MCF 10A (cell line): ENCODE measurements around the gene LRP4. TPM values are rescaled to one million over a fixed set of nuclear protein-coding genes. Genes with fewer than 3 reads are reported as not detected.

ENCODE experiments used
- BruUV-seq: library from RNA; stranded (reverse); fragments of 400-500 nt; replicated peaks from 2 replicates; lab custom pipeline; 2021; lab: Mats Ljungman, UMichigan
- CTCF ChIA-PET: fragments of 300-600 bp; sonication (Branson Sonifier 250); formaldehyde crosslinking; extraction: SDS; loops from one replicate; lab custom pipeline; 2021; ENCODE audit warnings: antibody characterized with exemption, inconsistent platforms; lab: Yijun Ruan, JAX
- POLR2A ChIA-PET: fragments of 300-600, 350-650 bp; sonication (Branson Sonifier 250); formaldehyde crosslinking; extraction: SDS; loops from one replicate; lab custom pipeline; 2020; ENCODE audit warnings: antibody characterized with exemption, inconsistent platforms; lab: Yijun Ruan, JAX
- DNase-seq: peaks from one replicate; pipeline ENCODE4 v3.0.0-alpha.2; 2018; ENCODE audit not compliant: unreplicated experiment
- H3K27ac Mint-ChIP-seq: one replicate; pipeline ENCODE4 v1.8.0; 2022; ENCODE audit warnings: mild to moderate bottlenecking, low read depth, mixed read lengths; ENCODE audit not compliant: unreplicated experiment
- H3K27me3 Mint-ChIP-seq: one replicate; pipeline ENCODE4 v1.8.0; 2022; ENCODE audit warnings: mixed read lengths; ENCODE audit not compliant: insufficient read depth, unreplicated experiment
- H3K36me3 Mint-ChIP-seq: one replicate; pipeline ENCODE4 v1.8.0; 2022; ENCODE audit warnings: mild to moderate bottlenecking, moderate library complexity, mixed read lengths; ENCODE audit not compliant: insufficient read depth, unreplicated experiment
- H3K4me1 Mint-ChIP-seq: one replicate; pipeline ENCODE4 v1.8.0; 2022; ENCODE audit warnings: mixed read lengths; ENCODE audit not compliant: insufficient read depth, unreplicated experiment
- H3K4me3 Mint-ChIP-seq: one replicate; pipeline ENCODE4 v1.8.0; 2022; ENCODE audit warnings: mild to moderate bottlenecking, moderate library complexity, mixed read lengths; ENCODE audit not compliant: unreplicated experiment
- H3K9me3 Mint-ChIP-seq: one replicate; pipeline ENCODE4 v1.8.0; 2022; ENCODE audit warnings: mixed read lengths; ENCODE audit not compliant: unreplicated experiment
- CTCF ChIP-seq: fragments of 200-600 bp; IDR thresholded peaks from one replicate; pipeline ENCODE4 v1.8.0; 2022; ENCODE audit warnings: antibody characterized with exemption, mild to moderate bottlenecking; ENCODE audit not compliant: unreplicated experiment
- intact Hi-C: fragments of 100-400 bp; cut with micrococcal nuclease; formaldehyde crosslinking; loops from 2 replicates; pipeline ENCODE4 v1.14.1; 2022
- total RNA-seq: library from RNA; stranded (reverse); gene quantifications from 2 replicates; pipeline ENCODE4 v1.2.3, GENCODE V29; 2022

LRP4 gene
- total RNA-seq, 1 experiment from 2014 or later: 1.0 TPM

- intact Hi-C loops: no loop called here
- DNase-seq: peak; percentile 70
- peaks cover 19% of the 10 kb centered on the region for H3K4me1 Mint-ChIP-seq
- H3K9me3 Mint-ChIP-seq: no peaks in the 10 kb centered on the region
- peak overlapping the region; percentile 88 for H3K4me3 Mint-ChIP-seq
- TSS peak; percentile 33 for BruUV-seq
- TF ChIP-seq CTCF: no peak
- CTCF ChIA-PET: interaction anchor here (0.7 to 2.6 kb wide), 5 partner anchors 10 to 584 kb away, joined by 4 to 12 read pairs (median 6); no protein-coding TSS in a partner anchor
- H3K27ac Mint-ChIP-seq: peak overlapping the region; percentile 82
- POLR2A ChIA-PET: interaction anchor here (0.6 to 4.4 kb wide), 23 partner anchors 8 to 582 kb away, joined by 3 to 74 read pairs (median 4); partner anchors contain the start of genes AMBRA1, ARHGAP1, CKAP5 and CSTPP1
- H3K27me3 Mint-ChIP-seq: no peaks in the 10 kb centered on the region
- H3K36me3 Mint-ChIP-seq: no peaks in the 10 kb centered on the region
Measured at GRCh38 chr11:46826310-46827044, 91.9 kb downstream of the LRP4 start.

- BruUV-seq: no TSS peak
- TF ChIP-seq CTCF: peak; percentile 40
- ChIA-PET POLR2A (no interaction called here), CTCF (interaction anchor here (0.6 to 1.0 kb wide), 8 partner anchors 30 to 422 kb away, joined by 3 to 5 read pairs (median 4); no protein-coding TSS in a partner anchor)
- intact Hi-C loops: no loop called here
- H3K27me3 Mint-ChIP-seq: no peaks in the 10 kb centered on the region
- peaks cover 7% of the 10 kb centered on the region for H3K4me1 Mint-ChIP-seq
- no peaks in the 10 kb centered on the region for H3K9me3 Mint-ChIP-seq
- H3K4me3 Mint-ChIP-seq: no peak overlapping the region
- DNase-seq: peak; percentile 52
- H3K36me3 Mint-ChIP-seq: peaks cover 86% of the 10 kb centered on the region
- no peak overlapping the region for H3K27ac Mint-ChIP-seq
Measured at GRCh38 chr11:46808799-46809431, 109.4 kb downstream of the LRP4 start.

Other genes with a start within 250 kb of the LRP4 start
- 61.0 and 63.6 TPM in 2 replicates for gene ARHGAP1, start 217.9 kb downstream of the LRP4 start, total RNA-seq
- 14.5 and 15.3 TPM in 2 replicates for gene ZNF408, start 217.5 kb downstream of the LRP4 start, total RNA-seq
- not detected in 2 replicates for gene F2, start 199.3 kb downstream of the LRP4 start, total RNA-seq
- gene CKAP5, start 72.3 kb downstream of the LRP4 start, total RNA-seq: 170 and 193 TPM in 2 replicates
- 19.2 and 22.0 TPM in 2 replicates for gene CSTPP1, start 18.2 kb upstream of the LRP4 start, total RNA-seq